HEK293 (cell line): Measurements from ENCODE around the gene RPS23.
A peak's percentile ranks its signal among the peaks of the same experiment; 100 is the strongest.

Experiments used
- CTCF ChIA-PET: fragments of 350-600 bp; formaldehyde crosslinking; extraction: SDS; loops from one replicate; lab custom pipeline; 2021; ENCODE audit warnings: antibody characterized with exemption; lab: Yijun Ruan, JAX
- POLR2A ChIA-PET: fragments of 300-600 bp; formaldehyde crosslinking; extraction: SDS; loops from one replicate; lab custom pipeline; 2020; ENCODE audit warnings: antibody characterized with exemption, inconsistent platforms; lab: Yijun Ruan, JAX
- H3K27ac ChIP-seq: fragments of 200-500 bp; sonication (Bioruptor generic); 2 replicates; pipeline ENCODE4 v1.5.1; 2014; ENCODE audit warnings: low read depth, low read length, control low read depth, inconsistent platforms; ENCODE audit errors: extremely low read depth
- H3K36me3 ChIP-seq, 2 experiments: fragments of 200-500 bp in 1 of 2; sonication (Bioruptor generic) in 1 of 2; 1 replicate in 1 of 2; 2 replicates in 1 of 2; pipeline ENCODE4 v1.5.1; 2014 to 2017; ENCODE audit warnings: inconsistent platforms in 2 of 2, low read length in 2 of 2; ENCODE audit not compliant: control insufficient read depth in 2 of 2, insufficient read depth in 1 of 2
- H3K4me1 ChIP-seq: fragments of 200-500 bp; sonication (Bioruptor generic); 2 replicates; pipeline ENCODE4 v1.5.1; 2014; ENCODE audit warnings: mild to moderate bottlenecking, low read length, inconsistent platforms; ENCODE audit not compliant: control insufficient read depth, insufficient read depth
- H3K4me3 ChIP-seq: 2 replicates; pipeline ENCODE4 v1.5.1; 2011; ENCODE audit warnings: low read depth, mild to moderate bottlenecking, control low read depth, low read length, moderate library complexity
- H3K9me3 ChIP-seq: fragments of 200-500 bp; sonication (Bioruptor generic); 2 replicates; pipeline ENCODE4 v1.5.1; 2014; ENCODE audit warnings: low read depth, low read length, inconsistent platforms; ENCODE audit not compliant: control insufficient read depth, insufficient read depth
- PRDM1 ChIP-seq: fragments of 450-650 bp; formaldehyde crosslinking; IDR thresholded peaks from 2 replicates; pipeline ENCODE4; 2016; ENCODE audit warnings: missing biosample characterization, missing genetic modification characterization
- REPIN1 ChIP-seq: fragments of 450-650 bp; formaldehyde crosslinking; IDR thresholded peaks from 2 replicates; pipeline ENCODE4 v1.5.1; 2017; ENCODE audit warnings: missing biosample characterization, missing genetic modification characterization, low read depth
- SP2 ChIP-seq: fragments of 450-650 bp; formaldehyde crosslinking; IDR thresholded peaks from 2 replicates; pipeline ENCODE4 v1.5.1; 2016; ENCODE audit warnings: missing biosample characterization, missing genetic modification characterization
- ZNF121 ChIP-seq: fragments of 450-650 bp; formaldehyde crosslinking; IDR thresholded peaks from 2 replicates; pipeline ENCODE4 v1.5.1; 2016; ENCODE audit warnings: missing biosample characterization, missing genetic modification characterization
- ZNF146 ChIP-seq: fragments of 450-650 bp; formaldehyde crosslinking; IDR thresholded peaks from 2 replicates; pipeline ENCODE4 v1.5.1; 2016; ENCODE audit warnings: missing biosample characterization, missing genetic modification characterization
- ZNF2 ChIP-seq: fragments of 450-650 bp; formaldehyde crosslinking; IDR thresholded peaks from 2 replicates; pipeline ENCODE4 v1.5.1; 2016; ENCODE audit warnings: missing biosample characterization, missing genetic modification characterization
- ZNF23 ChIP-seq: fragments of 450-650 bp; formaldehyde crosslinking; IDR thresholded peaks from 2 replicates; pipeline ENCODE4 v1.5.1; 2016; ENCODE audit warnings: missing biosample characterization, missing genetic modification characterization, borderline replicate concordance
- ZNF248 ChIP-seq: fragments of 450-650 bp; formaldehyde crosslinking; IDR thresholded peaks from 2 replicates; pipeline ENCODE4 v1.5.1; 2017; ENCODE audit warnings: missing biosample characterization, missing genetic modification characterization
- ZNF266 ChIP-seq: fragments of 450-650 bp; formaldehyde crosslinking; IDR thresholded peaks from 2 replicates; pipeline ENCODE4 v1.5.1; 2016; ENCODE audit warnings: missing biosample characterization, missing genetic modification characterization, low read depth
- ZNF311 ChIP-seq: fragments of 450-650 bp; formaldehyde crosslinking; IDR thresholded peaks from 2 replicates; pipeline ENCODE4 v1.5.1; 2017; ENCODE audit warnings: missing biosample characterization, missing genetic modification characterization, borderline replicate concordance
- ZNF416 ChIP-seq: fragments of 450-650 bp; formaldehyde crosslinking; IDR thresholded peaks from 2 replicates; pipeline ENCODE4 v1.5.1; 2016; ENCODE audit warnings: missing biosample characterization, missing genetic modification characterization
- ZNF488 ChIP-seq: fragments of 450-650 bp; formaldehyde crosslinking; IDR thresholded peaks from 2 replicates; pipeline ENCODE4 v1.5.1; 2016; ENCODE audit warnings: missing biosample characterization, missing genetic modification characterization
- ZNF510 ChIP-seq: fragments of 450-650 bp; formaldehyde crosslinking; IDR thresholded peaks from 2 replicates; pipeline ENCODE4 v1.5.1; 2018; ENCODE audit warnings: mild to moderate bottlenecking, missing genetic modification characterization, missing biosample characterization; ENCODE audit not compliant: insufficient replicate concordance
- ZNF558 ChIP-seq: fragments of 450-650 bp; formaldehyde crosslinking; IDR thresholded peaks from 2 replicates; pipeline ENCODE4 v1.5.1; 2016; ENCODE audit warnings: missing biosample characterization, missing genetic modification characterization
- ZNF585B ChIP-seq: fragments of 450-650 bp; formaldehyde crosslinking; IDR thresholded peaks from 2 replicates; pipeline ENCODE4 v1.5.1; 2016; ENCODE audit warnings: missing biosample characterization, missing genetic modification characterization
- ZNF624 ChIP-seq: fragments of 450-650 bp; formaldehyde crosslinking; IDR thresholded peaks from 2 replicates; pipeline ENCODE4 v1.5.1; 2017; ENCODE audit warnings: missing biosample characterization, missing genetic modification characterization
- ZSCAN30 ChIP-seq: fragments of 450-650 bp; IDR thresholded peaks from 2 replicates; pipeline ENCODE4 v1.5.1; 2018; ENCODE audit warnings: missing biosample characterization, mild to moderate bottlenecking, missing genetic modification characterization, moderate library complexity
- TF ChIP-seq, protein P1 (sequence below): fragments of 450-650 bp; formaldehyde crosslinking; IDR thresholded peaks from 2 replicates; pipeline ENCODE4 v1.5.1; 2016; ENCODE audit warnings: missing biosample characterization, missing genetic modification characterization
- TF ChIP-seq, protein P2 (sequence below): fragments of 450-650 bp; formaldehyde crosslinking; optimal IDR thresholded peaks from 2 replicates; pipeline ENCODE3; 2016; ENCODE audit warnings: missing biosample characterization, mild to moderate bottlenecking, missing genetic modification characterization
- TF ChIP-seq, protein P3 (sequence below): fragments of 450-650 bp; formaldehyde crosslinking; IDR thresholded peaks from 2 replicates; pipeline ENCODE4 v1.5.1; 2017; ENCODE audit warnings: missing biosample characterization, missing genetic modification characterization
- TF ChIP-seq, protein P4 (sequence below): fragments of 450-650 bp; formaldehyde crosslinking; IDR thresholded peaks from 2 replicates; pipeline ENCODE4 v1.5.1; 2017; ENCODE audit warnings: missing biosample characterization, missing genetic modification characterization
- TF ChIP-seq, protein P5 (sequence below): fragments of 450-650 bp; formaldehyde crosslinking; IDR thresholded peaks from 2 replicates; pipeline ENCODE4 v1.5.1; 2016; ENCODE audit warnings: missing biosample characterization, missing genetic modification characterization
- TF ChIP-seq, protein P6 (sequence below): fragments of 450-650 bp; formaldehyde crosslinking; conservative IDR thresholded peaks from 2 replicates; pipeline ENCODE4 v1.5.1; 2016; ENCODE audit warnings: low read depth, missing biosample characterization, missing genetic modification characterization

RPS23 gene

DNA sequence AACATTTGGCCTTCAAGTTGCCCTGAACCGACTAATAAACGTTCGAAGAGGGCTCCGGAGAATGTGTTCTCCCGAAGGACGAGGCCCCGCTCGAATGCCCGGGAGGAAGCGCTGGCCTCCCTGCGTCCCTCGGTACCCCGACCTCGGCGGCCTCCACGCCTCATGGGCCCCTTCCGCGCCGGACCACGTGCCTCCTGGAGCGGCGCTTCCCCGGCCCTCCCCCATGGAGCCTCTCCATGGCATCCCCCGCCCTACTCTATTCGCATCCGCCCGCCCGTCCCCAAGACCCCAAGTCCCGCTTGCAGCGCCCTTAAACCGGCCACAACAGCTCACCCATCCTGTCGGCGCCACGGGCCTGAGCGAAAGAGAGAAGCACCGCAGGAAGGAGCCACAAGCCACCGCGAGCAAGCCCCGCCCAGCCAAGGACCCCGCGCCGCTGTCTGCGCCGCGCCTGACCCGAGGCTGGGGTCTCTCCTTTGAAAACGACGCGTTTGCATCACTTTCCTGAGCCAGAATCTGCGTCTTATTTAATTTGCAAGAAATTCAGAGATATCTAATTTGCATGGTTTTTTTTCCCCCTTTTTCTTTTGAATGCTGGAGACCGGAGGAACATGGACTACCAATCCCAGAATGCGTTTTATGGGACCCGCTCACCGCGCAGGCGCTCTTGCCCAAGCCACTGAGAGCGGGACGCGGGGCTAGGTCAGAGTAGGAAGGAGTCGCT is at the start of gene RPS23 (continued):
- TF ChIP-seq, protein P1, sequence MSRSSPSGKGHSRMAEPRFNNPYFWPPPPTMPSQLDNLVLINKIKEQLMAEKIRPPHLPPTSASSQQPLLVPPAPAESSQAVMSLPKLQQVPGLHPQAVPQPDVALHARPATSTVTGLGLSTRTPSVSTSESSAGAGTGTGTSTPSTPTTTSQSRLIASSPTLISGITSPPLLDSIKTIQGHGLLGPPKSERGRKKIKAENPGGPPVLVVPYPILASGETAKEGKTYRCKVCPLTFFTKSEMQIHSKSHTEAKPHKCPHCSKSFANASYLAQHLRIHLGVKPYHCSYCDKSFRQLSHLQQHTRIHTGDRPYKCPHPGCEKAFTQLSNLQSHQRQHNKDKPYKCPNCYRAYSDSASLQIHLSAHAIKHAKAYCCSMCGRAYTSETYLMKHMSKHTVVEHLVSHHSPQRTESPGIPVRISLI (tag by site-specific recombination) = peak; percentile 96
- TF ChIP-seq ZNF416 (tag by site-specific recombination) (no peak), ZNF510 (tag by site-specific recombination) (no peak), ZNF585B (tag by site-specific recombination) (no peak), ZNF146 (no peak), ZSCAN30 (tag by site-specific recombination) (no peak; the same call in 1 of the 2 replicates), ZNF488 (tag by site-specific recombination) (no peak), PRDM1 (no peak), ZNF248 (tag by site-specific recombination) (no peak), ZNF266 (tag by site-specific recombination) (no peak), ZNF624 (tag by site-specific recombination) (no peak), ZNF121 (no peak), ZNF23 (no peak)
- TF ChIP-seq, protein P2, sequence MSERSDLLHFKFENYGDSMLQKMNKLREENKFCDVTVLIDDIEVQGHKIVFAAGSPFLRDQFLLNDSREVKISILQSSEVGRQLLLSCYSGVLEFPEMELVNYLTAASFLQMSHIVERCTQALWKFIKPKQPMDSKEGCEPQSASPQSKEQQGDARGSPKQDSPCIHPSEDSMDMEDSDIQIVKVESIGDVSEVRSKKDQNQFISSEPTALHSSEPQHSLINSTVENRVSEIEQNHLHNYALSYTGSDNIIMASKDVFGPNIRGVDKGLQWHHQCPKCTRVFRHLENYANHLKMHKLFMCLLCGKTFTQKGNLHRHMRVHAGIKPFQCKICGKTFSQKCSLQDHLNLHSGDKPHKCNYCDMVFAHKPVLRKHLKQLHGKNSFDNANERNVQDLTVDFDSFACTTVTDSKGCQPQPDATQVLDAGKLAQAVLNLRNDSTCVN (tag by site-specific recombination) = peak; percentile 21
- TF ChIP-seq, protein P3, sequence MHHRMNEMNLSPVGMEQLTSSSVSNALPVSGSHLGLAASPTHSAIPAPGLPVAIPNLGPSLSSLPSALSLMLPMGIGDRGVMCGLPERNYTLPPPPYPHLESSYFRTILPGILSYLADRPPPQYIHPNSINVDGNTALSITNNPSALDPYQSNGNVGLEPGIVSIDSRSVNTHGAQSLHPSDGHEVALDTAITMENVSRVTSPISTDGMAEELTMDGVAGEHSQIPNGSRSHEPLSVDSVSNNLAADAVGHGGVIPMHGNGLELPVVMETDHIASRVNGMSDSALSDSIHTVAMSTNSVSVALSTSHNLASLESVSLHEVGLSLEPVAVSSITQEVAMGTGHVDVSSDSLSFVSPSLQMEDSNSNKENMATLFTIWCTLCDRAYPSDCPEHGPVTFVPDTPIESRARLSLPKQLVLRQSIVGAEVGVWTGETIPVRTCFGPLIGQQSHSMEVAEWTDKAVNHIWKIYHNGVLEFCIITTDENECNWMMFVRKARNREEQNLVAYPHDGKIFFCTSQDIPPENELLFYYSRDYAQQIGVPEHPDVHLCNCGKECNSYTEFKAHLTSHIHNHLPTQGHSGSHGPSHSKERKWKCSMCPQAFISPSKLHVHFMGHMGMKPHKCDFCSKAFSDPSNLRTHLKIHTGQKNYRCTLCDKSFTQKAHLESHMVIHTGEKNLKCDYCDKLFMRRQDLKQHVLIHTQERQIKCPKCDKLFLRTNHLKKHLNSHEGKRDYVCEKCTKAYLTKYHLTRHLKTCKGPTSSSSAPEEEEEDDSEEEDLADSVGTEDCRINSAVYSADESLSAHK (tag by site-specific recombination) = no peak; the same call in 1 of the 2 replicates
- TF ChIP-seq, protein P4, sequence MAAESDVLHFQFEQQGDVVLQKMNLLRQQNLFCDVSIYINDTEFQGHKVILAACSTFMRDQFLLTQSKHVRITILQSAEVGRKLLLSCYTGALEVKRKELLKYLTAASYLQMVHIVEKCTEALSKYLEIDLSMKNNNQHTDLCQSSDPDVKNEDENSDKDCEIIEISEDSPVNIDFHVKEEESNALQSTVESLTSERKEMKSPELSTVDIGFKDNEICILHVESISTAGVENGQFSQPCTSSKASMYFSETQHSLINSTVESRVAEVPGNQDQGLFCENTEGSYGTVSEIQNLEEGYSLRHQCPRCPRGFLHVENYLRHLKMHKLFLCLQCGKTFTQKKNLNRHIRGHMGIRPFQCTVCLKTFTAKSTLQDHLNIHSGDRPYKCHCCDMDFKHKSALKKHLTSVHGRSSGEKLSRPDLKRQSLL (tag by site-specific recombination) = 0 out of 2 replicates have a peak, but pooled peaks have one; percentile 29
- TF ChIP-seq, all 188 proteins: peak for 33

- ChIA-PET CTCF (no interaction called here), POLR2A (no interaction called here)
- Histone ChIP-seq H3K4me1 (no peaks in the 10 kb centered on the region), H3K36me3 (no peaks in the 10 kb centered on the region), H3K27ac (no peak overlapping the region), H3K9me3 (no peaks in the 10 kb centered on the region), H3K4me3 (no peak overlapping the region)
- TF ChIP-seq REPIN1 (tag by site-specific recombination) = no peak
- TF ChIP-seq SP2 = no peak
- TF ChIP-seq, protein P5, sequence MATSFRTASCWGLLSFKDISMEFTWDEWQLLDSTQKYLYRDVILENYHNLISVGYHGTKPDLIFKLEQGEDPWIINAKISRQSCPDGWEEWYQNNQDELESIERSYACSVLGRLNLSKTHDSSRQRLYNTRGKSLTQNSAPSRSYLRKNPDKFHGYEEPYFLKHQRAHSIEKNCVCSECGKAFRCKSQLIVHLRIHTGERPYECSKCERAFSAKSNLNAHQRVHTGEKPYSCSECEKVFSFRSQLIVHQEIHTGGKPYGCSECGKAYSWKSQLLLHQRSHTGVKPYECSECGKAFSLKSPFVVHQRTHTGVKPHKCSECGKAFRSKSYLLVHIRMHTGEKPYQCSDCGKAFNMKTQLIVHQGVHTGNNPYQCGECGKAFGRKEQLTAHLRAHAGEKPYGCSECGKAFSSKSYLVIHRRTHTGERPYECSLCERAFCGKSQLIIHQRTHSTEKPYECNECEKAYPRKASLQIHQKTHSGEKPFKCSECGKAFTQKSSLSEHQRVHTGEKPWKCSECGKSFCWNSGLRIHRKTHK (tag by site-specific recombination) = no peak
- TF ChIP-seq, protein P6, sequence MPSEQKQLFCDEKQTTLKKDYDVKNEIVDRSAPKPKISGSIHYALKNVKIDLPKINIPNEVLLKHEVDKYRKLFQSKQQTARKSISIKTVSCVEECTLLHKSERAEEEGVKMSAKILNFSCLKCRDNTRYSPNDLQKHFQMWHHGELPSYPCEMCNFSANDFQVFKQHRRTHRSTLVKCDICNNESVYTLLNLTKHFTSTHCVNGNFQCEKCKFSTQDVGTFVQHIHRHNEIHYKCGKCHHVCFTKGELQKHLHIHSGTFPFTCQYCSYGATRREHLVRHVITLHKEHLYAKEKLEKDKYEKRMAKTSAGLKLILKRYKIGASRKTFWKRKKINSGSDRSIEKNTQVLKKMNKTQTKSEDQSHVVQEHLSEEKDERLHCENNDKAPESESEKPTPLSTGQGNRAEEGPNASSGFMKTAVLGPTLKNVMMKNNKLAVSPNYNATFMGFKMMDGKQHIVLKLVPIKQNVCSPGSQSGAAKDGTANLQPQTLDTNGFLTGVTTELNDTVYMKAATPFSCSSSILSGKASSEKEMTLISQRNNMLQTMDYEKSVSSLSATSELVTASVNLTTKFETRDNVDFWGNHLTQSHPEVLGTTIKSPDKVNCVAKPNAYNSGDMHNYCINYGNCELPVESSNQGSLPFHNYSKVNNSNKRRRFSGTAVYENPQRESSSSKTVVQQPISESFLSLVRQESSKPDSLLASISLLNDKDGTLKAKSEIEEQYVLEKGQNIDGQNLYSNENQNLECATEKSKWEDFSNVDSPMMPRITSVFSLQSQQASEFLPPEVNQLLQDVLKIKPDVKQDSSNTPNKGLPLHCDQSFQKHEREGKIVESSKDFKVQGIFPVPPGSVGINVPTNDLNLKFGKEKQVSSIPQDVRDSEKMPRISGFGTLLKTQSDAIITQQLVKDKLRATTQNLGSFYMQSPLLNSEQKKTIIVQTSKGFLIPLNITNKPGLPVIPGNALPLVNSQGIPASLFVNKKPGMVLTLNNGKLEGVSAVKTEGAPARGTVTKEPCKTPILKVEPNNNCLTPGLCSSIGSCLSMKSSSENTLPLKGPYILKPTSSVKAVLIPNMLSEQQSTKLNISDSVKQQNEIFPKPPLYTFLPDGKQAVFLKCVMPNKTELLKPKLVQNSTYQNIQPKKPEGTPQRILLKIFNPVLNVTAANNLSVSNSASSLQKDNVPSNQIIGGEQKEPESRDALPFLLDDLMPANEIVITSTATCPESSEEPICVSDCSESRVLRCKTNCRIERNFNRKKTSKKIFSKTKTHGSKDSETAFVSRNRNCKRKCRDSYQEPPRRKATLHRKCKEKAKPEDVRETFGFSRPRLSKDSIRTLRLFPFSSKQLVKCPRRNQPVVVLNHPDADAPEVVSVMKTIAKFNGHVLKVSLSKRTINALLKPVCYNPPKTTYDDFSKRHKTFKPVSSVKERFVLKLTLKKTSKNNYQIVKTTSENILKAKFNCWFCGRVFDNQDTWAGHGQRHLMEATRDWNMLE (tag by site-specific recombination) = no peak
- TF ChIP-seq ZNF311 = no peak
- no peak for TF ChIP-seq ZNF558 (tag by site-specific recombination)
- no peak for TF ChIP-seq ZNF2 (tag by site-specific recombination)
- TF ChIP-seq ZNF146 = no peak
Measured at GRCh38 chr5:82327941-82328340, 49.8 kb upstream of the RPS23 start.
